Stimulated activated memory B cell treated with anti-CD40 and anti-IgM and Interleukin-4, amounts not matched to agents 10 μg/mL and 1 μg/mL and 100 μg/mL, for 72 hours (primary cell): ENCODE measurements around the gene RNASE13.
"Not testable (repeated sequence)": the region's sequence is repeated elsewhere in the genome, so short reads cannot be mapped to it uniquely, and the experiment has no call there.

Experiments used
- ATAC-seq: fragments of 150-1000 bp; cut with Tn5 transposase; 2 replicates; pipeline ENCODE4 v1.10.0; 2021
- H3K27ac Mint-ChIP-seq: one replicate; pipeline ENCODE4 v1.8.0; 2022; ENCODE audit warnings: mild to moderate bottlenecking, mixed read lengths
- H3K27me3 Mint-ChIP-seq: one replicate; pipeline ENCODE4 v1.8.0; 2022; ENCODE audit warnings: mixed read lengths
- H3K36me3 Mint-ChIP-seq: one replicate; pipeline ENCODE4 v1.8.0; 2022; ENCODE audit warnings: mixed read lengths
- H3K4me1 Mint-ChIP-seq: one replicate; pipeline ENCODE4 v1.8.0; 2022; ENCODE audit warnings: mixed read lengths
- H3K4me3 Mint-ChIP-seq: one replicate; pipeline ENCODE4 v1.8.0; 2022; ENCODE audit warnings: mild to moderate bottlenecking, moderate library complexity, mixed read lengths
- H3K9me3 Mint-ChIP-seq: one replicate; pipeline ENCODE4 v1.8.0; 2022; ENCODE audit warnings: mixed read lengths

RNASE13 gene

DNA sequence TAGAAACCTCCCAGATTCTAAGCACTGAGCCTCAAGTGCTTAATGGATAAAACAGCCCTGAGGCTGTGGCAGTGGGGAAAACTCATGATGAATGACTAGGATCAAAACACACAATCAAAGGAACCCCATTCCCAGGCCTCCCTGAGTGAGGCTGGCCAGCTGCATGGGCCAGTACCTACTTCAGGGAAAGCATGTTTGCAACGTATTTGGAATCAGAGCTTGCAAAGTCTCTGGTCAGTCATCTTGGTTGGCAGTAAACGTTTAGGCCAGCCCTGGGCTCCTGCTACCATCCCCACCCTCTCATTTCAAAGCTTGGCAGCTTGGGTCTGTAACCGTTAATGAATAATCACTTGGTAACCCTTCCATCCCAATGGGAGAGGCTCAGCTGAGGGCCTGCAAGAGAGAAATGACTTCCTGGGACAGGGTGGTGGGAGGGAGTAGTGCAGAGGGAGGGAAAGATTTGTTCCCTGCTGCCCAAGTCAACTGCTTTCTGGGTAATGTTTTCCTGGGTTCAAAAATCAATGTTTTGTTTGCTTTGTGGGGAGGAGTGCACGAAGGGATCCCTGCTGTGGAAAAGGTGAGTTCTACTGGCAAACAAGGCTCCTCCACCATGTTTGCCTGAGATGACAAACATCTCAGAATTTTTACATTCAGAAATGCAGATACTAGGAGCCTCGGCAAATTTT, 21.0 kb upstream of the RNASE13 start:
- ATAC-seq: no peak
- H3K27ac Mint-ChIP-seq: no peak overlapping the region
- H3K4me3 Mint-ChIP-seq: no peak overlapping the region
- no peaks in the 10 kb centered on the region for H3K36me3 Mint-ChIP-seq
- peaks cover 39% of the 10 kb centered on the region for H3K27me3 Mint-ChIP-seq
- H3K9me3 Mint-ChIP-seq: no peaks in the 10 kb centered on the region
- H3K4me1 Mint-ChIP-seq: no peaks in the 10 kb centered on the region

DNA sequence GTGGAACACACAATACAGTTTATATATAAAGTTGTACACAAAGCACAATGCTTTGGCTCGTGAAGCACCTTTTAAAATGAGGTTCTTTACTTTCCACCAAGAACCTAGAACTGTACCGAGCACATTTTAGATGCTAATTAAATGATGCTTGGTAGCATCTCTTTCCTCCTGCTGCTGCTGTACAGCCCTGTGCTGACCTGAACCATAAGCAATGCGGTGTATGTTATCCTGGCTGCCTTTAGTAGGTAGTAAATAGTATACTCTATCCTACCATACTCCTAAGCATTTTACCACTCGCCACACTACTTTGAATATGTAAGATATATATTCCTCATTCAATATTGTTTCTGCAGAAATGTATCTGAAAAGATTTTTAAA, 20.1 kb upstream of the RNASE13 start:
- H3K36me3 Mint-ChIP-seq: no peaks in the 10 kb centered on the region
- H3K27me3 Mint-ChIP-seq: peaks cover 31% of the 10 kb centered on the region
- no peak for ATAC-seq
- H3K4me3 Mint-ChIP-seq: no peak overlapping the region
- H3K27ac Mint-ChIP-seq: no peak overlapping the region
- no peaks in the 10 kb centered on the region for H3K4me1 Mint-ChIP-seq
- H3K9me3 Mint-ChIP-seq: no peaks in the 10 kb centered on the region

DNA sequence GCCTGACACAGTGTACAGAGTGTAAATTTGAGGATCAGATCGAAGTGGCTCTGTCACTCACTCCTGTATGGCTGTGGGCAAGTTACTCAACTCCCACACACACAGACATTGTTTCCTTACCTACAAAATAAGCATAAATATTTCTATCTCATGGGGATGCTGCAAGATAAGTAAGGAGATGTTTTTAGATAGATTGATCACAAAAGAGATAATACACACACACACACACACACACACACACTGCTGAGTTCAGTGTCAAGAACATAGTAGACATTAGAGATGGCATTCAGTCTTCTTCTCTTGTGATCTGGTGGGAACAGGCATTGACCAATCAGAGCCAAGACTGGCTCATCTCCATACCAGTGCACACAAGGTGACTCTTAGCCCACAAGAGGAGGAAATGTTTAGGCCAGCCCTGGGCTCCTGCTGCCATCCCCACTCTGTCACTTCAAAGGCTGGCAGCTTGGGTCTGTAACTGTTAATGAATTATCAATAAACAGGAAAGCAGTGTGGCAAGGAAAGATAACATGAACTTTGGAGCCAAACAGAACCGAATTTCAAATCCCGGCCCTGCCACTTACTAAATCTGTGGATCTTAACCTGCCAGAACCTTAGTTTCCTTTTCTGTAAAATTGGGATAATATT, 19.6 kb upstream of the RNASE13 start:
- H3K4me3 Mint-ChIP-seq: no peak overlapping the region
- H3K36me3 Mint-ChIP-seq: no peaks in the 10 kb centered on the region
- no peaks in the 10 kb centered on the region for H3K9me3 Mint-ChIP-seq
- H3K27ac Mint-ChIP-seq: no peak overlapping the region
- H3K4me1 Mint-ChIP-seq: no peaks in the 10 kb centered on the region
- peaks cover 30% of the 10 kb centered on the region for H3K27me3 Mint-ChIP-seq
- ATAC-seq: no peak

DNA sequence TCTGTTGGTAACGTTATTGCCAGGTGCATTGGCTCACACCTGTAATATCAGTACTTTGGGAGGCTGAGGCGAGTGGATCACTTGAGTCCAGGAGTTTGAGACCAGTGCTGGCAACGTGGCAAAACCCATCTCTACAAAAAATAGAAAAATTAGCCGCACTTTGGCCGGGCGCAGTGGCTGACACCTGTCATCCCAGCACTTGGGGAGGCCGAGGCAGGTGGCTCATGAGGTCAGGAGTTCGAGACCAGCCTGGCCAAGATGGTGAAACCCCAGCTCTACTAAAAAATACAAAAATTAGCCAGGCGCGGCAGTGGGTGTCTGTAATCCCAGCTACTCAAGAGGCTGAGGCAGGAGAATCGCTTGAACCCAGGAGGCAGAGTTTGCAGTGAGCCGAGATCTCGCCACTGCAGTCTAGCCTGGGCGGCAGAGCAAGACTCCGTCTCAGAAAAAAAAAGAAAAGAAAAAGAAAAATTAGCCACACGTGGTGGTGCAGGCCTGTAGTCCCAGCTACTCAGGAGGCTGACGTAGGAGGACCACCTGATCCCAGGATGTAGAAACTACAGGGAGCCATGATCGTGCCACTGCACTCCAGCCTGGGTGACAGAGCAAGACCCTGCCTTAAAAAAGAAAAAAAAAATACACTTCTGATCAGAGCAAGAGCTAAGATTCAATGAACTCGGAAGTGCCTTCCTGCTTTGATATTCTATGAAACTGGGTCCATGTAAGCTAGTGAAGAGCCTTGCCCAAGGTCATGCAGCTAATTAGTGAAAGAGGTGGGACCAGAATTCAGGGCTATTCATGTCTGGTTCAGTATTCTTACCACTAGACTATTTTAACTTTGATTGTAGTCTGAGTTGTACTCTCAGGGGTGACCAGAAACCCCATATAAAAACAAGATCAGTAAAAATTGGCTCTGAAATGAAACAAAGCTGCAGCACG, 18.8 kb upstream of the RNASE13 start:
- Mint-ChIP-seq H3K27me3 (peaks cover 25% of the 10 kb centered on the region), H3K4me3 (no peak overlapping the region), H3K36me3 (no peaks in the 10 kb centered on the region), H3K4me1 (no peaks in the 10 kb centered on the region), H3K27ac (no peak overlapping the region), H3K9me3 (no peaks in the 10 kb centered on the region)
- no peak for ATAC-seq

DNA sequence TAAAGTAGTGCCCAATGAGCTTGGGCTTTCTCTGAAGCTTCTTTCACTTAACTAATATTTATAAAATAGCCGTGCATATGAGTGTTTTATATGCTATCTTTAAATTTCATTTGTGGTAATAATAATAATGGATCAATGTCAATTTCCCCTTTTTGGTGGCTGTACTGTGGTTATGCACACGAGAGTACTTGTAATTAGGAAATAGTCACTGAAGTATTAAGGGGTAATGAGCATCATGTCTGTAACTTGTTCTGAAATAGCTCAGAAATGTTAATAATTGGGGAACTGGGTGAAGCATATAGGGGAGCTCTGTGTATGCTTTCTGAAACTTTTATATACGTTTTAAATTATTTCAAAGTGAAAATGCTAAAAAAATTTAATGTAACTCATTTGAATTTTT, 16.0 kb upstream of the RNASE13 start:
- Mint-ChIP-seq H3K27me3 (peaks cover 19% of the 10 kb centered on the region), H3K36me3 (no peaks in the 10 kb centered on the region), H3K27ac (no peak overlapping the region), H3K4me3 (no peak overlapping the region), H3K4me1 (no peaks in the 10 kb centered on the region), H3K9me3 (no peaks in the 10 kb centered on the region)
- ATAC-seq: no peak

DNA sequence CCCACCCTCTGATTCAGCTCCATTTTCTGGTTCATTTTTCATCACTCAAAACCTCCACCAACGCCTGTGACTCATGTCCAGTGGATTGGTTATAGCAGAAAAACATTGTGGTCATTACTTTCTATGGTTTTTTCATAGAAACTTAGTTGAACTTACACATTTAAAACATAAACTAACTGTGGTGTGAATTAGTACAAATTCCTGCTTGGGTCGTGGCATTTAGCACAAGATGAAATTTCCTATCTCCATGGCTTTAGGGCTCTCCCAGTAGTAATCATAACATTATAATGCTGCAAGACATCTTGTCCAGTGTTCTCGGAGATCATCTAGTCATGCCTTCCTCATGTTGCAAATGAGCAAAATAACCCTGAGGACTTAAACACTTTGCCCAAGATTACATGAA, 14.7 kb upstream of the RNASE13 start:
- no peaks in the 10 kb centered on the region for H3K9me3 Mint-ChIP-seq
- no peaks in the 10 kb centered on the region for H3K4me1 Mint-ChIP-seq
- peaks cover 31% of the 10 kb centered on the region for H3K27me3 Mint-ChIP-seq
- no peak overlapping the region for H3K27ac Mint-ChIP-seq
- no peak overlapping the region for H3K4me3 Mint-ChIP-seq
- no peaks in the 10 kb centered on the region for H3K36me3 Mint-ChIP-seq
- ATAC-seq: no peak

DNA sequence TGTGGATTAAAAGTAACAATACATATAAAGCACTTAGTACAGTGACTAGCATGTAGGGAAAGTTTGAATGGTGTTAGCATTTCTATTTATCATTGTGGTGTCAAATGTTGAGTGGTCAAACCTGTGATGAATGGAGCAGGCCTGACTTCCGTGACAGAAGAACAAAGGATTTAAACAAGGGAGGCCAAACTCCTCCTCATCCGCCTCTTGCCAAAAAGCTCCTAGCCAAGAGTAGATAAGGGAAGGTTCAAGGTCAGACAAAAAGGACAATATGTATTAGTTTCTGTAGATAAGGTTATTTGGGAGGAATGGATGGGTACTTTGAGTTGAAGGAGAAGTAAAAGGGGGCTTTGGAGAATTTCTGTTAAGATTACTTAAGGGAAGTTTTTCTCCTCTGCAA, 14.0 kb upstream of the RNASE13 start:
- no peak overlapping the region for H3K27ac Mint-ChIP-seq
- no peak overlapping the region for H3K4me3 Mint-ChIP-seq
- no peaks in the 10 kb centered on the region for H3K36me3 Mint-ChIP-seq
- ATAC-seq: no peak
- peaks cover 31% of the 10 kb centered on the region for H3K27me3 Mint-ChIP-seq
- H3K9me3 Mint-ChIP-seq: no peaks in the 10 kb centered on the region
- H3K4me1 Mint-ChIP-seq: no peaks in the 10 kb centered on the region

DNA sequence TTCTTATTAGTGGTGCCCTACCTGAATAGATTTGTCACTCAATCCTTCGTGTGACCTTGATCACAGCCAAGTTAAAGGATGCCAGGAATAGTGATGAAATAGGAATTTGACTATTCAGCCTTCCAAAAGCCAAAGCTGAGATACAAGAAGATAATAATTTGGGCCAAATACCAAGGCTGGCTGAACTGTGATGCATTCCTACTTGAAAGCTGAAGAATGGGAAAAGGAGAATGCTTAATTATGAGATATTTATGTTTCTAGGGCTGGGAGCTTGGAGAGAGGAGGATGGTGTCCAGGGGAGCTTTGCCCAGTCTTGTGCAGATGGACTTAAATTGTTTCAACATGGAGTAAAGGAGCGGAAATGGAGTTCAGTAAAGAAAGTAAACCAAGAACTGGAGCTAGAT, 12.8 kb upstream of the RNASE13 start:
- Mint-ChIP-seq H3K27me3 (peaks cover 36% of the 10 kb centered on the region), H3K4me3 (no peak overlapping the region), H3K4me1 (no peaks in the 10 kb centered on the region), H3K27ac (no peak overlapping the region), H3K36me3 (no peaks in the 10 kb centered on the region), H3K9me3 (no peaks in the 10 kb centered on the region)
- ATAC-seq: no peak

DNA sequence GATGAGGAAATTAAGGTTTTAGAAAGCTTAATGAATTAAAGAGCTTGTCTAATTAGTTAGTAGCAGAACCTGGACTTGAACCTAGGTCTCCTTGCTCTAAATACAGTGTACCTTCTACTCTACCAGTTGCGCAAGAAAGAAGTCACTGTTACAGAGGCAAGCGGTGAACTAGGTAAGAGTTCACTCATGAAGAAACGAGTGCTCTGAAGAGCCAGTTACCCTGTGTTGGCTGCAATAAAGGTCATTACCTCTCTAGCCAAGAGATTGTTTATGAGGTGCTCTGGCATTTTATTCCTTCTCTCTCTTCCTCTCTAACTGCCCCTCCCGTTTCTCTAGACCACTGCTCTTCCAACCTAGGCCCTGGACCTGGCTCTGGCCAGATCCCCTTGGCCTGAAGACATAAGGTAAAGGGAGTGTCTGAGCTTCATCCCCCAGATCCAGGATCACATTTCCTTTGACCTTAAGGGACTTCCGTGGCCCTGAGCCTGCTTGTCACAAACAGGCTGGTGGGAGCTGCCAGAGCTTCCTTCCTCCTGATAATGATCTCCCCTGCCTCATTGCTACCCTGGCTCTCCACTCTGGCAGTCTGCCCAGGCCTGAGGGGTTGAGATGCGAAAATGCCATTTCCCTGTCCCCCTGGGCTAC, 9.5 kb upstream of the RNASE13 start:
- H3K27ac Mint-ChIP-seq: no peak overlapping the region
- ATAC-seq: no peak
- H3K4me1 Mint-ChIP-seq: no peaks in the 10 kb centered on the region
- peaks cover 38% of the 10 kb centered on the region for H3K27me3 Mint-ChIP-seq
- no peak overlapping the region for H3K4me3 Mint-ChIP-seq
- no peaks in the 10 kb centered on the region for H3K9me3 Mint-ChIP-seq
- no peaks in the 10 kb centered on the region for H3K36me3 Mint-ChIP-seq

DNA sequence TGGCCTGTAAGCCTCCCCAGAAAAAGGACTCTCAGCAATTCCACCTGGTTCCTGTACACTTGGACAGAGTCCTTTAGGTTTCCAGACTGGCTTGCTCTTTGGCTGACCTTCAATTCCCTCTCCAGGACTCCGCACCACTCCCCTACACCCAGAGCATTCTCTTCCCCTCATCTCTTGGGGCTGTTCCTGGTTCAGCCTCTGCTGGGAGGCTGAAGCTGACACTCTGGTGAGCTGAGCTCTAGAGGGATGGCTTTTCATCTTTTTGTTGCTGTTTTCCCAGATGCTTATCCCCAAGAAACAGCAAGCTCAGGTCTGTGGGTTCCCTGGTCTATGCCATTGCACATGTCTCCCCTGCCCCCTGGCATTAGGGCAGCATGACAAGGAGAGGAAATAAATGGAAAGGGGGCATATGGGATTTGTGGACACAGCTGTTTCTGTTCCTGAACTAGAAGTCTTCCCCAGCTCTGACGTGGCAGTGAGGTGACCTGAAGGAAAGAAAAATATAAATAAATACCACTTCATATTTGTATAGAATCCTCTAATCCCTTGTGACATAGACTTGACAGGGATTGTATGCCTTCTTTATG, 8.9 kb upstream of the RNASE13 start:
- Mint-ChIP-seq H3K36me3 (no peaks in the 10 kb centered on the region), H3K27ac (no peak overlapping the region), H3K4me1 (no peaks in the 10 kb centered on the region), H3K27me3 (peaks cover 38% of the 10 kb centered on the region), H3K9me3 (no peaks in the 10 kb centered on the region), H3K4me3 (no peak overlapping the region)
- ATAC-seq: no peak

DNA sequence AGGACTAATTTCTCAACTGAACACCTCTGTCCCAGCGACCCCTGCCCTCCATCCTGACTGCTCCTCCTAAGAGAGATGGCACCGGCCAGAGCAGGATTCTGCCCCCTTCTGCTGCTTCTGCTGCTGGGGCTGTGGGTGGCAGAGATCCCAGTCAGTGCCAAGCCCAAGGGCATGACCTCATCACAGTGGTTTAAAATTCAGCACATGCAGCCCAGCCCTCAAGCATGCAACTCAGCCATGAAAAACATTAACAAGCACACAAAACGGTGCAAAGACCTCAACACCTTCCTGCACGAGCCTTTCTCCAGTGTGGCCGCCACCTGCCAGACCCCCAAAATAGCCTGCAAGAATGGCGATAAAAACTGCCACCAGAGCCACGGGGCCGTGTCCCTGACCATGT, 8.3 kb upstream of the RNASE13 start:
- Mint-ChIP-seq H3K27me3 (peaks cover 38% of the 10 kb centered on the region), H3K36me3 (no peaks in the 10 kb centered on the region), H3K4me1 (no peaks in the 10 kb centered on the region), H3K4me3 (no peak overlapping the region), H3K9me3 (no peaks in the 10 kb centered on the region), H3K27ac (no peak overlapping the region)
- ATAC-seq: no peak

DNA sequence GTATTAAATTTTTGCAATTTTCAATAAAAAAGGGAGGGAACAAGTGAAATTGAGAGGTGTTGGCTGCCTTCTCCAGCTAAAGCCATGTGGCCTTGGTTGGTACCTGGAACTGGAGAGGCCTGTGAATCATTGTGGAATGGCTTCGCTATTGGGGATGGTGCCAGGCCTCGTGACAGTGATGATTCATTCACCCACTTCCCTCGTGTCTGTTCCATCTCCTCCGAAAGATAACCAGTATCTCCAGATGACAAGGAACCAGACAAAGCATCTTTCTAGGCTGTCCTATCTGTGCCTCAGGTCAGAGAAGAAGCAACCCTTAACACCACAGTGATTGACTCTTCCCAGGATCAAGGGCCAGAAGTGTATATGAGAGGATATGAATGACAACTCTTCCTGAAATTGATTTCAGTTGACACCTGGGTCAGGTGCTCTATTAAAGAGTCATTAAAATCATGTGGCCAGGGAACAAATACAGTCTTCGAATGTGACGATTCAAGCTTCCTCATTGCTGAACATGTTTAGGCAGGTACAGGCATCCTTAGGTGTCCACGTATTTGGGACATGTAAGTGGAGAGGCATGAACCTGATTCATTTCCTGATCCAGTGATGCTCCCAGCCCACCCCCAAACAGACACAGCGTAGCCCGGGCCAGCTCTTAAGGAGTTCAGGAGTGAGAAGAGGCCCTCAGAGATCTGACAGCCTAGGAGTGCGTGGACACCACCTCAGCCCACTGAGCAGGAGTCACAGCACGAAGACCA, 7.2 kb upstream of the RNASE13 start, which contains the start of gene RNASE7:
RNASE7 (plus strand) TSS at position 687 of the 758 bp plus-strand sequence. CDS start 631 bp downstream, outside the sequence.
- Mint-ChIP-seq H3K27ac (no peak within 1 kb of the TSS), H3K27me3 (peaks cover 41% of the 10 kb centered on the region)

DNA sequence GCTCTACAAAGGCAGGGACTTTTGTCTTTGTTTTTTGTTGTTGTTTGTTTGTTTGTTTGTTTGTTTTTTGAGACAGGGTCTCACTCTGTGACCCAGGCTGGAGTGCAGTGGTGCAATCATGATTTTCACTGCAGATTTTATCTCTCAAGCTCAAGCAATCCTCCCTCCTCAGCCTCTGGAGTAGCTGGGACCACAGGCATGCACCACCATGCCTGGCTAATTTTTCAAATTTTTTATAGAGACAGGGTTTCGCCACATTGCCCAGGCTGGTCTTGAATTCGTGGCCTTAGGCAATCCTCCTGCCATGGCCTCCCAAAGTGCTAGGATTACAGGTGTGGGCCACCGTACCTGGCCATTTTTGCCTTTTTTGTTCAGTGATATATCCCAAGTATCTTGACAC, 6.3 kb upstream of the RNASE13 start:
- H3K27me3 Mint-ChIP-seq: peaks cover 50% of the 10 kb centered on the region
- H3K4me1 Mint-ChIP-seq, H3K27ac Mint-ChIP-seq, ATAC-seq, H3K4me3 Mint-ChIP-seq, H3K36me3 Mint-ChIP-seq, H3K9me3 Mint-ChIP-seq: not testable (repeated sequence)

More for the DNA sequence above, 7.2 kb upstream of the RNASE13 start, which contains the start of gene RNASE7:
- no peaks in the 10 kb centered on the region for H3K4me1 Mint-ChIP-seq
- H3K4me3 Mint-ChIP-seq: no peak within 1 kb of the TSS
- no peak for ATAC-seq
- H3K9me3 Mint-ChIP-seq: no peaks in the 10 kb centered on the region
- no peaks in the 10 kb centered on the region for H3K36me3 Mint-ChIP-seq

DNA sequence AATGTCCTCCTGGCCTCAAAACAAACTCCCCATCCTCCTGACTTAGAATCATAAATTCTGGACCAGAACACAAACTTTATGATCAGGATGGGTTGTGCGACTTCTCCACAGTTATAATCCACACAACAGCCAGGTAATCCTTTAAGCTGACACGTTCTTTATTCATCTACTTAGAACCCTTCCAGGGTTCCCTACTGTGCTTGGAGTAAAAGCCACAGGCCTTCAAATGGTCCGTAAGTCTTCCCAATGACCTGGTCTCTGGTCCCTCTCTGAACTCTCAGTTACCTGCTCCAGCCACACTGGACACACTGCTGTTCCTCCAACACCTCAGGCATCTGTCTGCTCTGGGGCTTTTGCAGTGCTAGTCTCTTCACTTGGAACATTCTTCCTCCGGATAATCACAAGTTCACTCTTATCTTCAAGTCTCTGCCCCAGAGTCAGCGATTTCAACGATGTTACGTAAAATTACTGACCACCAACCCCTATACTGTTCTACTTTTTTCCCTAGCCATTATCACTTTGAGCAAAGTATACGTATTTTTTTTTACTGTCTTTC, 5.8 kb upstream of the RNASE13 start:
- Mint-ChIP-seq H3K36me3 (no peaks in the 10 kb centered on the region), H3K27ac (no peak overlapping the region), H3K4me3 (no peak overlapping the region), H3K4me1 (no peaks in the 10 kb centered on the region), H3K9me3 (no peaks in the 10 kb centered on the region), H3K27me3 (peaks cover 49% of the 10 kb centered on the region)
- no peak for ATAC-seq
